GM23248 (cell line): ENCODE measurements around the gene ANKH.

Source experiments
- EZH2 ChIP-seq: fragments of 200-600 bp; sonication (generic); IDR thresholded peaks from 2 replicates; pipeline ENCODE4 v1.6.1; 2018; ENCODE audit warnings: antibody characterized with exemption, mild to moderate bottlenecking; ENCODE audit not compliant: insufficient read depth, poor library complexity, severe bottlenecking
- EZH2phosphoT487 ChIP-seq: fragments of 200-600 bp; sonication (generic); IDR thresholded peaks from 2 replicates; pipeline ENCODE4 v1.6.1; 2018; ENCODE audit warnings: antibody characterized with exemption, moderate library complexity, mild to moderate bottlenecking, low read depth; ENCODE audit not compliant: insufficient read depth

DNA sequence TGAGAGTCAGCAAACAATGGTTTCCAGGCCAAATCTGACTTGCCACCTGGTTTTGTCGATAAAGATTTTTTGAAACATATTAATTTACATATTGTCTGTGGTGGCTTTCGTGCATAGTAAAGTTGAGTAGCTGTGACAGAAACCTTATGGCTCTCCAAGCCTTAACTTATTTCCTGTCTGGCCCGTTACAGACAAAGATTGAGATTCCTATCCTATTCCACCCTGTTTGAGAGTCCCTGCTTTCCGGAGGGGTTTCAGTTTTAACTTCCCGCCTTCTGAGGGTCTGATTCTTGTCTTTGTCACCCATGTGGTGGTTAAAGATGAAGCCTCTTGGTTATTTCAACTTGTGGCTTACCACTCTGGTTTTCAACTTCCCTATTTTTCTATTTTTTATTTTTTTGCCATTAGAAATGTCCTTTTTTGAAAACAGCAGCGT is 195.7 kb downstream of the ANKH start:
- TF ChIP-seq EZH2 (no peak), EZH2phosphoT487 (no peak)
